ENCODE measurements around the gene MRPS18B.

MRPS18B gene

DNA sequence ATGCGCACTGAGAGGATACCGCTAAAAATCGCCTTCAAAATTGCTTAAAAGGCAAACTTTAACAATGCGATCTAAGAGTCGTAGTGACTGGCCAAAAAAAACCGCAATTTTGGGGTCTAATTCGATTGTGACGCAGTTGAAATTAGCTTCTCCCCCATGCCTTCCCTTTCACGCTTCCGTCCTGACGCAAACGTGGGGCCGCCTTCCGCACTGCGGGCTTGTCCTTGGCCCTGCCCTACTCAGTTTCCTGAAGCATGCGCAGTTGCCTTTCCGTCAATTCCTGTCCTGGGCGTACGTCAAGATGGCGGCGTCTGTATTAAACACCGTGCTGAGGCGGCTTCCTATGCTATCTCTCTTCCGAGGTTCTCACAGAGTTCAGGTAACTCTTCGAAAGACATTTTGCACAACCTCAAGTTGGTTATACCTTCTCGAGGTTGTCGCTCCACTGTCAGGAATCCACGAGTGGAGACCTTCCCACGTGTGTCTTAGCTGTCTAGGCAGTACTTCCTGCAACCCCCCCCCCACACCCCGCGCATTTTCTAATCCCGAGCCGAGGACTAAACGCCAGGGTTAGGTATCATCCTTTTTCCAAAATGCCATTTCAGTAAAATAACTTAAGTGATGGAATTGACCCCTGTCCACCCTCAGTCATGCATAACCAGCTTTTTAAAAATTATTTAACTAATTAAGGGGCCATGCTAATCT, at the start of gene MRPS18B:
Gene MRPS18B, plus strand, starts transcription at position 276 of the 705 bp plus-strand sequence. Its CDS starts 26 bp downstream, at position 302.
- DNase-seq, result peak; percentile 99

DNA sequence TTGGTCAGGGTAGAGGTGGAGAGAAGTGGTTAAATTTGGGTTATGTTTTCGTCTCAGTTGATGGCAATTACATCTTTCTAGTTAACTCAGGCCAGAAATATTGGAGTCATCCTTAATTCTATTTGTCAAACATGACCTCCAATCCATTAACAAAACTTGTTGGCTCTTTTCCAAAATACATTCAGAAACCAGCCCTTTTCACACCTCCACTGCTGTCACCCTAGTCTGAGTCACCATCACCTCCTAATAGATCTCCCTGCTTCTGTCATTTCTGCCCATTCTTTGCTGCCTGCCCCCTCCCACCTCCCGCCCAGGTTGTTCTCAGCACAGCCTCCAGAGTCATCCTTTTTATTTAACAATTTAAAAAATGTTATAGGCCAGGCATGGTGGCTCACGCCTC, 49.4 kb upstream of the MRPS18B start:
- DNase-seq, result no peak

DNA sequence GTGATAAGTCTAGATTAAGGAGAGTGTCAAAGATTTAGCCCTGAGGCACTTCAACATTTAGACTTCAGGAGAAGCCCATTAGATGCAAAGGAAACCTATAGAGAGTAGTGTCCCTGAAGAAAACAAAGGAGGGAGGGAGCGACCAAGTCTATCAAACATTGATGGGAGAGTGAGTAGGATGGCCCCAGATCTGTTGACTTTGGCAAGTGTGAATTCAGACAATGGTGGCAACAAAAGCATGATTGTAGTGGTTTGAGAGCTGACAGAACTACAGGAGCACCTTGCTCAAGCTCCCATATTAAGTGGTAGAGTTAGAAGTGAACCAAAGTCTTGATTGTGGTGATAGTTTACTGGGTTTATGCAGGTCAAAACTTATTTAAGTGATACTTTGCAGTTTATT, 47.4 kb upstream of the MRPS18B start:
- DNase-seq, result no peak

DNA sequence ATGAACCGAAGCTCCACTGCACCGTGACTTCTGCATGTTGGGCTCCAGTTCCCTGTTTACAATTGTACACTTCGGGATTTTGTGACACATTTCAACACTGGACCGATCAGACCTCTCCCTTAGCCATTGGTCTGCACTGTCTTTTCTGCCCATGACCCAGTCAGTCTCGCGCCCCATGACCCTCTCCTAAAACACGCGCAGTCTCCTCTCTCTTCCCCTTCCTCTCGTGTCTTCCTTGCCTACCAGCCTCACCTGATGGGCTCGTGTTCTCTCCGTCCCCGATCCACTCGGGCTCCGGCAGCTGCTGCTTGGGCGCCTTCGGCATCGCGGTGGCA, 46.9 kb upstream of the MRPS18B start:
- no peak for DNase-seq

DNA sequence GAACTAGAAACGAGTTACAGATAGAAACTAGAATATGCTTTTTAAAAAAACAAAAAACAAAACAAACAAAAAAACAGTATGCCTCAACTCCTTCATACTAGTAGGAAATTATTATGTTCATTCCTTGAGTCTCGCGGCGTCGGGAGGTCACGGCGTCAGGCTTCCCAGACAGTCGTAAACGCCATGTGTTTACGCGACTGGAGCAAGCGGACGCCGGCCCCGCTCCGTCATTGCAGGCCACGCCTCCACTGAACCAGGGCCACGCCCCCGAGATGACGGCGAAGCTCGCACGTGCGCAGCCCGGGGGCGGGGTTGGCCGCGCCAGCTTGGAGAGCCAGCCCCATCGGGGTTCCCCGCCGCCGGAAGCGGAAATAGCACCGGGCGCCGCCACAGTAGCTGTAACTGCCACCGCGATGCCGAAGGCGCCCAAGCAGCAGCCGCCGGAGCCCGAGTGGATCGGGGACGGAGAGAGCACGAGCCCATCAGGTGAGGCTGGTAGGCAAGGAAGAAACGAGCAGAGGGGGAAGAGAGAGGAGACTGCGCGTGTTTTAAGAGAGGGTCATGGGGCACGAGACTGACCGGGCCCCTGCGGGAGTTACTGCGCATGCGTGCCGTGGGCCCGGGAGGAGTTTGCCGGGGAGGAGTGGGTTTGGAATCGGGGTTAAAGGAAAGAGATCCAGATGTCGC, 46.4 kb upstream of the MRPS18B start, which contains the start of gene ABCF1:
Gene ABCF1, plus strand, starts transcription at position 368 of the 687 bp plus-strand sequence. Its CDS starts 46 bp downstream, at position 414.
- DNase-seq, result peak; percentile 100

DNA sequence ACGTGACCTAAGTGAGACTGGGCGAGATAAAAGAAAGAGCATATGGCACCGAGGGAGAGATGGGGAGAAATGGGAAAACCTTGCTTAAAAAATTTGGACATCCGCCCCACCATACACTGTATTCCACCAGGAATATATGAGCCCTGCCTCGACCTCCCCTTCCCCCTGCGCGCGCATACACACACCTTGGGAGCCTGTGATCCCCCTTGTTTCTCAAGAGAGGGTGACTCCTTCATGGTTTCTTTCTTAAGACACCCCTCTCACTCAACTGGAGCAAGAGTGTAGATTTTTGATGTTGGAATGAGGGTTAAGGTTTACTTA, 45.9 kb upstream of the MRPS18B start:
- DNase-seq, result no peak

DNA sequence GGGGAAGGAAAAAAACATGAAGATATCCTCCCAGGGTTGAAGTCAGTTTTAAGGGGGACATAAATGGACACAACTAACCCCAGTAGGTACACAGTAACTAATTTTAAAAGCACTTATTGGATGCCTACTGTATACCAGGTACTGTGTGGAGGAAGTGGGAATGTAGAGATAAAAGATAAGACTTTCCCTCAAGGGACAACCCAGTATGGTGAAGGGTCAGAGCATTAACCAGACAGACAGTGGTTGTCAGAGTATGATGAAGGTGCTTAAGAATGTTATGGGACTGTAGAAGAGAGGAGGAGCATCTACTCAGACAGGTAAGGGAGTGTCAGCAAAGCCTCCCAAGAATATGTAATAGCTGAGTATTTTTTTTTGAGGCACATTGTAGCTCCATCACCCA, 45.5 kb upstream of the MRPS18B start:
- no peak for DNase-seq

DNA sequence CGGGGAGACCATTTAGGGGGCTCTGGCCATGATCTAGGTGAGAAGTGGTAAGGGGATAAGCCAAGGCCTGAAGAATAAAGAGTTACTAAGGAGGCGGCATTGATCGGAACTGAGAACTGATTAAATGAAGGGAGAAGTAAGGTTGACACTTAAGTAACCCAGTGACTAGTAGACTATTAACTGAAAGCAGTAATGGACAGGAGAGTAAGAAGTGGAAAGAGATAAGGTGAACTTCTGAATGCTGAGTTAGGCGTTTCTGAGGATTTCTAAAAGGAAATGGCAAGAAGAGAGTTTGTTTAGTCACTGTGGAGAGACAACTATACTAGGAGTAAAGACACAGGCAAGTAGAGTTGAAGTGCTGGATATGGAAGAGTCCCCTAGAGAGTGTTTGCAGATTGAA, 44.5 kb upstream of the MRPS18B start:
- no peak for DNase-seq

DNA sequence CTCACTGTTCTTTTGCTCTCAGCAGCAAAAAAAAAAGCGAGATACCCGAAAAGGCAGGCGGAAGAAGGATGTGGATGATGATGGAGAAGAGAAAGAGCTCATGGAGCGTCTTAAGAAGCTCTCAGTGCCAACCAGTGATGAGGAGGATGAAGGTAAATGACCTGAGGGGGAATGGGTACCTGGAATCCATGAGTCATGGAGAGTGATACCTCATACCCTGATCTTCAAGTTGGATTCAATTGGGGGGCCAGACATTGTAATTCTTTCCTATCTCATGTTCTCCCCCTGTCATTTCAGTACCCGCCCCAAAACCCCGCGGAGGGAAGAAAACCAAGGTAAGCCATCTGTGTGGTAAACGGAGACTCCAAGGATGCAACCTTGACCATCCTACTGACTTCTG, 39.6 kb upstream of the MRPS18B start:
- no peak for DNase-seq

DNA sequence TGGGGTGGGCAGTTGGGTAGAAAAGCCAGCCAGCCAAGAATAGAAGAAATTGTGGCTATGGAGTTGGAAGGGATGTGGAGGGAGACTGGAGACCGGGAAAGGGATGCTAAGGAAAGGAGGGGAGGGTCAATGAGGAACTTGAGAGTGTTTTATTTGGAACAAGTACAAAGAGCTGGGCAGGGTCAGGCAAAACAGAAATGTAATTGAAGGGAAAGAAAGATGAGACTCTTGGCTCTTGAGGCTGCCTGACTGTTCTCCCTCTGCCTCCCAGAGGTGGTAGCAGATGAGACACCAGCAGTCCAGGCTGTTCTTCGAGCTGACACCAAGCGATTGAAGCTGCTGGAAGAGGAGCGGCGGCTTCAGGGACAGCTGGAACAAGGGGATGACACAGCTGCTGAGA, 33.7 kb upstream of the MRPS18B start:
- no peak for DNase-seq

DNA sequence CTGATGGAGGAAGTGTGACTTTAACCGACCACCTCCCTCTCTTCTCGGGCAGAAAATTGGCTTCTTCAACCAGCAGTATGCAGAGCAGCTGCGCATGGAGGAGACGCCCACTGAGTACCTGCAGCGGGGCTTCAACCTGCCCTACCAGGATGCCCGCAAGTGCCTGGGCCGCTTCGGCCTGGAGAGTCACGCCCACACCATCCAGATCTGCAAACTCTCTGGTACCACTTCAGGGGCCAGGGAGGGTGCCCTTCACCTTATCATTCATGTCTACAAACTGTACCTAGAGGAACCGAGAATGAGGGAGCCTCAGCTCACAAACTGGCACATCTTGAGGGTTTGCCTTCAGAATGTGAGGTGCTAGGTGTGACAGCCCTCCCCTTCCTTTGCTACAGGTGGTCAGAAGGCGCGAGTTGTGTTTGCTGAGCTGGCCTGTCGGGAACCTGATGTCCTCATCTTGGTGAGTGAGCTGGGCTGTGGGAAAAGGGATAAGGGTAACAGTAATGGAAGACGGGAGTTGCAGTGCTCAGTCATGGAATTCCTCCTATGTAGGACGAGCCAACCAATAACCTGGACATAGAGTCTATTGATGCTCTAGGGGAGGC, 27.8 kb upstream of the MRPS18B start:
- DNase-seq, result no peak

DNA sequence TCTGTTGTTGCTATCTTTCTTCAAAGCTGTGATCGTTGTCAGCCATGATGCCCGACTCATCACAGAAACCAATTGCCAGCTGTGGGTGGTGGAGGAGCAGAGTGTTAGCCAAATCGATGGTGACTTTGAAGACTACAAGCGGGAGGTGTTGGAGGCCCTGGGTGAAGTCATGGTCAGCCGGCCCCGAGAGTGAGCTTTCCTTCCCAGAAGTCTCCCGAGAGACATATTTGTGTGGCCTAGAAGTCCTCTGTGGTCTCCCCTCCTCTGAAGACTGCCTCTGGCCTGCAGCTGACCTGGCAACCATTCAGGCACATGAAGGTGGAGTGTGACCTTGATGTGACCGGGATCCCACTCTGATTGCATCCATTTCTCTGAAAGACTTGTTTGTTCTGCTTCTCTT, 27.1 kb upstream of the MRPS18B start:
- no peak for DNase-seq

DNA sequence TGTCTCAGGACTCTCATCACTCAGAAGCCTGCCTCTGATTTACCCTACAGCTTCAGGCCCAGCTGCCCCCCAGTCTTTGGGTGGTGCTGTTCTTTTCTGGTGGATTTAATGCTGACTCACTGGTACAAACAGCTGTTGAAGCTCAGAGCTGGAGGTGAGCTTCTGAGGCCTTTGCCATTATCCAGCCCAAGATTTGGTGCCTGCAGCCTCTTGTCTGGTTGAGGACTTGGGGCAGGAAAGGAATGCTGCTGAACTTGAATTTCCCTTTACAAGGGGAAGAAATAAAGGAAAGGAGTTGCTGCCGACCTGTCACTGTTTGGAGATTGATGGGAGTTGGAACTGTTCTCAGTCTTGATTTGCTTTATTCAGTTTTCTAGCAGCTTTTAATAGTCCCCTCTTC, 26.6 kb upstream of the MRPS18B start:
- DNase-seq, result no peak

DNA sequence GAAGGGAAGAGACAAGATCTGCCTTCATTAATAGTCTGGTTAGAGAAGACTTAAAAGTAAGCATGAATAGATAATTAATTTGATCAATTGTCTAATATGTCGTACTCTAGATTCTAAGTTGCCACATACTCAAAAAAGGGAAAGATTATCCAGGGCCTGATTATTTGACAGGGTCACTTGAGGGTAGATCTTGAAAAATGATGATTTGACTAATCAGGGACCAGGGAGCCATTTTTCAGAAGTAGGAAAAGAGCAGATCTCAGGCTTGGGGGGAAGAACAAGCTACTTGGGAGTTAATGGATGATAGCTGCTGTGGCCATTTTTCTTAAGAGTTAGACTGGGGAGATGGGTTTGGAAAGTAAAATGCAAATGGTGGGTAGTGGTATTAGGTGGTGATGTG, 25.4 kb upstream of the MRPS18B start:
- no peak for DNase-seq

DNA sequence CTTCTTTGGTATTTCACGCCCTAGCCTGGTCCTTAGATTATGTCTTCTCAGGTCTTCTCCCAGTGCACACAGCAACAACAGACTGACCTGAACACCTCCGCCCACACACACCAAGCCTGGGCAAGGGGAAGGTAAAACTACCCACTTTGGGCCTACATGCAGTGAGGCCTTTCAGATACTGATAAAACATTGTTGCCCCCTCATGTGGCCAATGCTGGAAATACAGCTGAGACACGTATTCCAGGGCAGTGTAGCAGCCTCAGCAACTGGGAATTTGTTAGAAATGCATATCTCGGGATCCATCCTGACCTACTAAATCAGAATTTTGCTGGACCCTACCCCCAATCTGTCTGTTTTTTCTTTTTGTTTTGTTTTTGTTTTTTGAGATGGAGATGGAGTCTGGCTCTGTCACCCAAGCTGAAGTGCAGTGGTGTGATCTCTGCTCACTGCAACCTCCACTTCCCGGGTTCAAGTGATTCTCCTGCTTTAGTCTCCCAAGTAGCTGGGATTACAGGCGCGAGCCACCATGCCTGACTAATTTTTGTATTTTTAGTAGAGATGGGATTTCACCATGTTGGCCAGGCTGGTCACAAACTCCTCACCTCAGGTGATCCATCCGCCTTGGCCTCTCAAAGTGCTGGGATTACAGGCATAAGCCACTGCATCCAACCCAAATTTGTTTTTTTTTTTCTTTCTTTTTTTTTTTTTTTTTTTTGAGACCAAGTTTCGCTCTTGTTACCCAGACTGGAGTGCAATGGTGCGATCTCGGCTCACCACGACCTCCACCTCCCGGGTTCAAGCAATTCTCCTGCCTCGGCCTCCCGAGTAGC, 20.1 kb upstream of the MRPS18B start:
- peak; percentile 72 for DNase-seq

DNA sequence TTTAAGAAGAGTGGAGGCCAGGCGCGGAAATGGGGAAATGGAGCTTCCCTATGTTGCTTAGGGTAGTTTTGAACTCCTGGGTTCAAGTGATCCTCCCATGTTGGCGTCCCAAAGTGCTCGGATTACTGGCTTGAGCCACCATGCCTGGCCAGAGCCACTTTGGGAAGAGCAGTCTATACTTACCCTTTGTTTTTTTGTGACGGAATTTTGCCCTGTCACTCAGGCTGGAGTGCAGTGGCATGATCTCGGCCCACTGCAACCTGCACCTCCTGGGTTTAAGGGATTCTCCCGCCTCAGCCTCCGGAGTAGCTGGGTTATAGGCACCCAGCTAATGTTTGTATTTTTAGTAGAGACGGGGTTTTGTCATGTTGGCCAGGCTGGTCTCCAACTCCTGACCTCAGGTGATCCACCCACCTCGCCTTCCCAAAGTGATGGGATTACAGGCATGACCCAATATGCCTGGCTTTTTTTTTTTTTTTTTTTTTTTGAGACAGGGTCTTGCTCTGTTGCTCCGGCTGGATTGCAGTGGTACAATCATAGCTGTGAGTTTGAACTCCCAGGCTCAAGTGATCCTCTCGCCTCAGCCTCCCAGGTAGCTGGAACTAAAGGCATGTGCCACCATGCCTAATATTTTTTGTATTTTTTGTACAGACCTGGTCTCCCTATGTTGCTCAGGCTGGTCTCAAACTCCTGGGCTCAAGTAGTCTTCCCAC, 18.6 kb upstream of the MRPS18B start:
- DNase-seq, result no peak

DNA sequence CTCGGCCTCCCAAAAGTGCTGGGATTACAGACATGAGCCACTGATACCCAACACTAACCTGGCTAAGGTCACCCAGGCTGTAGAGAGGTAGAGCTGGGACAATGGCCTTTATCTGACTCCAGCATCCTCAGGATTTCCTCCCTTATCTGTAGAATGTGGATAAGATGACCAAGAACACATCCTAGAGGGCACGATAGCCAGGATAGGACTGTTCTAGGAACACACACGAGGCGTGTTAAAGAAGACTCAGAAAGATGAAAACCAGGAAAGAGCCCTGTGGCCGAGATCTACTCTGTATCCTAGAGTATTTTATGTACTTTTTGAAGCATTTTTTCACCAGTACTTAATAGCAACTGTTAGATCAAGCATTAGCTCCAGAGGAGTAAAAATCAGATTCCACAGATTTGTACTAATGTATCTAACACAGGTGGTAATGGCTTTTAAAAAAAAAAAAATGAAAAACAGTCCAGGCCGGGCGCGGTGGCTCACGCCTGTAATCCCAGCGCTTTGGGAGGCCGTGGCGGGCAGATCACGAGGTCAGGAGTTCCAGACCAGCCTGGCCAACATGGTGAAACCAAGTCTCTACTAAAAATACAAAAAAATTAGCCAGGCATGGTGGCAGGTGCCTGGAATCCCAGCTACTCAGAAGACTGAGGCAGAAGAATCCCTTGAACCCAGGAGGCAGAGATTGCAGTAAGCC, 17.9 kb upstream of the MRPS18B start:
- DNase-seq, result no peak

DNA sequence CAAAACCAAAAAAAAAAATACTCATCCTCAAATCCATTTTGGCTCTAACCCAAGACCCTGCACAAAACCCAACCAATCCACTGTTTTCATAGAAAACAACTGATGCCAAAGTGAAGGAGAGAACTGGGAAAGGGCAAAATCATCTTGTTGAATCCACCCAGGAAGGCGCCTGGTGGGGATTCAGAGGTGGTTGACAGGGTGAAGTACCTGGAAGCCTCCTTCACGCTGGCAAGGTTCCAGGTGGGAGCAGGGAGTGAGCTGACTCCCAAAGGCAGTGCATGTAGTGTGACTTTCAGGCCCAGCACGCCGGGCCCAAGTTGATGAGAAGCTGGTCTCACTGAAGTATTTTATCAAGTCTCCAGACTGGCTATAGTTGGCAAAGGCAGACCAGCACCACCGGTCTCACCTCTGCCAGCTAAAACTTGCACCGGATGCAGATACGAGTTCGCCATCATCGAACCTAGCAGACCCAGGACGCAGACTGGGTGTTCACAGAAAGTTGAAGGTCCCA, 17.1 kb upstream of the MRPS18B start:
- no peak for DNase-seq

DNA sequence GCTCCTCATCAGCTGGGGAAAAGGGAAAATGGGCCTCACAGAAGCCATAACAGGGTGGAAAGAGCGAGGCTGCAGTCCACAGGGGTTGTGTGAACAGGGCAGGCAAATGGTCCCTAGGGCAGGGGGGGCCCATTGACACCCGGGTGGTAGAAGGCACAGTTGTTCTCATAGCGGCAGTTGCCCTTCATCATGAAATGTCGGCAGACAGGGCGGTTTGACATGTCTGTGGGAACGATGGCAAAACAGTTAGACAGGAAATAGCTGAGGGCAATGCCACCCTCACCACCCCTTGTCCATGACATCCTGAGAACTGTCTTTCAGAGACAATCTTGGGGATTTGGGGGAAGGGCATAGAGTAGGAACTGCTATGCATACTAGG, 16.2 kb upstream of the MRPS18B start:
- DNase-seq, result no peak

DNA sequence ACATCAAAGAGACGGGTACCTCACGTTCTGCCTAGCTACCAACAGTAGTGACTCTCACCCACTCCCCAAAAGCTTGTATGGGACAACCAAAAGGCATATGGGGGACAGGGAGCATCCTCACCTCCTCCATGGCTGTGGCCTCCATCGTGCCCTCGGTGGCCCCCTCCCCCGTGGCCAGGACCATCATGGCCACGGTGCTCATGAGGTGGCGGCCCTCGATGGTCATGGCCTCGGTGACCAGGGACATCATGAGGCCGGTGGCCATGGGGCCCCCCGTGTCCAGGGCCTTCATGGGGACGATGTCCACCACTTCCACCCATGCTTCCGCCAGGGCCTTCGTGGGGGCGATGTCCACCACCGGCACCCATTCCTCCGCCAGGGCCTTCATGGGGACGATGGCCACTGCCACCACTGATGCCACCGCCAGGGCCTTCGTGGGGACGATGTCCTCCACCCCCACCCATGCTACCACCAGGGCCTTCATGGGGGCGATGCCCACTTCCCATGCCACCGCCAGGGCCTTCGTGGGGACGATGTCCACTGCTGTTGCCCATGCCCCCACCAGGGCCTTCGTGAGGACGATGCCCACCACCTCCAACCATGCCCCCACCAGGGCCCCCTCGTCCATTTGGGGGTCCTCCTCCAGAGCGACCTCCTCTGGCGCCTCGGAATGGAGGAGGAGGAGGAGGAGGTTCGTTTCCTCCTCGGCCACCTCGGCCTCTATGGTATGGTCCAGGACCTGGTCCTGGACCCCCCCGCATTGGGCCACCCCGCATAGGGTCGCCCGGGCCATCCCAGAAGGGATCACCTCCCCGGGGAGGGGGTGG, 15.6 kb upstream of the MRPS18B start:
- DNase-seq, result no peak

DNA sequence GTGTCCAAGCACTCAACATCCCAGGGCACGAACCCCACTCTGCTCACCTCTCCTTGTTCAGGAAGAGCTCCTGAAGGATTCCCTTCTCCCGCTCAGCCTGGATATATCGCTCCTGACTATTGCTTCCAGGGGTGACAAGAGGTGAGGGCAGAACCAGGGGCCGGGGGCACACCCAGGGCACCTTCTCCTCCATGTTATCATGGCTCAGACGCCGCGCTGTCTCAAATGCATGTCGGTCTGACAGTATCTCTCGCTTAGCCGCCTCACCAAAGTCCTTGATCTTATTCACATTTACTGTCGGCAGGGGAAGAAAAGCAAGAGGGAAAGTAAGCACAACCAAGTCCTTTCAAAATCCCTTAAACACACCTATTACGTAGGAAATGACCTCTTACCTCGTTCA, 13.7 kb upstream of the MRPS18B start:
- DNase-seq, result no peak

Measured in retina (tissue), 1 donor.